Measurements from ENCODE around the gene DENND10.

- TF ChIP-seq CTCF (IDR thresholded peaks at IDR 0.05 in 4 of 5, conservative IDR thresholded peaks at IDR 0.05 in 1 of 5): peak; percentile 15 to 58 (median 26)
- TF ChIP-seq POLR2A (IDR thresholded peaks at IDR 0.05): no peak
These were observed 35.7 kb downstream of the DENND10 start for GRCh38 chr10:119139464-119140067.

Data from gastrocnemius medialis (tissue), 4 donors.